Skin epidermis (tissue), 12 donors: ENCODE measurements around the gene CDKN1C.

Source experiments
- H3K27ac ChIP-seq, 21 experiments: fragments of 200-600 bp; sonication (generic) in 11 of 21; one replicate each; pipeline ENCODE4 v1.5.0; 2020; ENCODE audit warnings: mild to moderate bottlenecking in 3 of 21, inconsistent platforms in 2 of 21, moderate library complexity in 2 of 21
- H3K4me3 ChIP-seq, 7 experiments: fragments of 200-600 bp; sonication (generic) in 2 of 7; one replicate each; pipeline ENCODE4 v1.5.0; 2020; ENCODE audit warnings: inconsistent platforms in 2 of 7, mild to moderate bottlenecking in 2 of 7, moderate library complexity in 1 of 7

CDKN1C gene

GRCh38 chr11:2857918-2858317 is 27.7 kb downstream of the CDKN1C start:
- no peak overlapping the region for H3K4me3 ChIP-seq
- no peak overlapping the region for H3K27ac ChIP-seq

DNA sequence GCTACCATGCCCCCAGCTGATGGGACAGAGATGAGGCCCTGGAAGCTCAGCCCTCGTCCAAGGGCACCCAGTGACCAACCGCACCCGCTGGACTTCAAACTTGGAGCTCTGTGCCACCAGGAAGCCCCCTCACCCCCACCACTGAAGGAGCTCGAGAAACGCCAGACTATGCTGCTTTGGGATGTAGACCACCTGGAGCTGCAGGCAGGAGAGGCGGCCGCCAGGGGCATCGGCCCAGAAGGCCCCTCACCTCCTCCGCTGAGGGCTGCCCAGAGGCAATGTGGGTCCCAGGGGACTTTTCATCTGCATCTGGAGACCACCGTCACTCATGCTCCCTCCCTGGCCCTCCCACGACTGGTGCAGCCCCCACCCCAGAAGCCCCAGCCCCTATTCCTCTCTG is 28.3 kb downstream of the CDKN1C start:
- no peak overlapping the region for H3K4me3 ChIP-seq
- H3K27ac ChIP-seq, result no peak overlapping the region

GRCh38 chr11:2855162-2855561 is 30.4 kb downstream of the CDKN1C start:
- Histone ChIP-seq H3K27ac (no peak overlapping the region), H3K4me3 (no peak overlapping the region)

GRCh38 chr11:2853997-2854560 is 31.5 kb downstream of the CDKN1C start:
- H3K4me3 ChIP-seq, result no peak overlapping the region
- no peak overlapping the region for H3K27ac ChIP-seq

DNA sequence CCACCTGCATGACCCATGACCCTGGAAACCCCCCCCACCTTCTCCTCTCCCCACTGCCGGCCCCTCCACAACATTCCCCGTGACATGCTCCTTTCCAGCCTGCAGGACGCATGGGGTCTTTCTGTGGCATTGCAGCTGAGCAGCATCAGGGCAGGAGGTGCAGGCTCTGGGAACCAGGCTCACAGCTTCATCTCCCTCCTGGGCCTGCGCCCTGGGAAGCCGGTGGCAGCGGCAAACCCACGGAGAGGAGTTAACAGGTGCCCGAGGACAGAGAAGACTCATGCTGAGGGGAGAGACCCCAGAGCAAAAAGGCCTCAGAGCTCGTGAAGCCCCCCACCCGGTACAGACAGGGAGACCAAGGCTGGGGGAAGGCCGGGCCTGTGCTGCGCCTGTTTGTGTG is 32.2 kb downstream of the CDKN1C start:
- no peak overlapping the region for H3K27ac ChIP-seq
- H3K4me3 ChIP-seq, result no peak overlapping the region

GRCh38 chr11:2849994-2850770 is 35.4 kb downstream of the CDKN1C start:
- H3K27ac ChIP-seq, result no peak overlapping the region
- no peak overlapping the region for H3K4me3 ChIP-seq

DNA sequence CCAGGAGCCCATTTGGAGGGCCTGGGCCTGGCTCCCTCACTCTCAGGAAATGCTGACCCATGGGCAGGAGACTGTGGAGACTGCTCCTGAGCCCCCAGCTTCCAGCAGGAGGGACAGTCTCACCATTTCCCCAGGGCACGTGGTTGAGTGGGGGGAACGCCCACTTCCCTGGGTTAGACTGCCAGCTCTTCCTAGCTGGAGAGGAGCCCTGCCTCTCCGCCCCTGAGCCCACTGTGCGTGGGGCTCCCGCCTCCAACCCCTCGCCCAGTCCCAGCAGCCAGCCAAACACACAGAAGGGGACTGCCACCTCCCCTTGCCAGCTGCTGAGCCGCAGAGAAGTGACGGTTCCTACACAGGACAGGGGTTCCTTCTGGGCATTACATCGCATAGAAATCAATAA is 37.1 kb downstream of the CDKN1C start:
- no peak overlapping the region for H3K4me3 ChIP-seq
- no peak overlapping the region for H3K27ac ChIP-seq

DNA sequence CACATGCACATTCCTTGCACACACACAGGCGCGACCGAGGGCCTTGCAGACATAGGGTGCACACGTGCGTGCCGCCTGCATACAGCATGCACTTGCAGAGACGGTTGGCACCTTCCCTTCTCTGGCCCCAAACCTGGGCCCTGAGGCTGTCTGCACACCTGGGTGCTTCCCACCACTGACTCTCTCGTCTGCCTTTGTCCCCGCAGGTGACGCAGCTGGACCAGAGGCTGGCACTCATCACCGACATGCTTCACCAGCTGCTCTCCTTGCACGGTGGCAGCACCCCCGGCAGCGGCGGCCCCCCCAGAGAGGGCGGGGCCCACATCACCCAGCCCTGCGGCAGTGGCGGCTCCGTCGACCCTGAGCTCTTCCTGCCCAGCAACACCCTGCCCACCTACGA is 38.0 kb downstream of the CDKN1C start:
- Histone ChIP-seq H3K4me3 (no peak overlapping the region), H3K27ac (no peak overlapping the region)

- H3K27ac ChIP-seq, result no peak overlapping the region
Measured at GRCh38 chr11:2846470-2846869, 39.1 kb downstream of the CDKN1C start.

GRCh38 chr11:2846056-2846455 is 39.5 kb downstream of the CDKN1C start:
- no peak overlapping the region for H3K27ac ChIP-seq
- H3K4me3 ChIP-seq, result no peak overlapping the region

More at GRCh38 chr11:2846470-2846869, 39.1 kb downstream of the CDKN1C start:
- no peak overlapping the region for H3K4me3 ChIP-seq

DNA sequence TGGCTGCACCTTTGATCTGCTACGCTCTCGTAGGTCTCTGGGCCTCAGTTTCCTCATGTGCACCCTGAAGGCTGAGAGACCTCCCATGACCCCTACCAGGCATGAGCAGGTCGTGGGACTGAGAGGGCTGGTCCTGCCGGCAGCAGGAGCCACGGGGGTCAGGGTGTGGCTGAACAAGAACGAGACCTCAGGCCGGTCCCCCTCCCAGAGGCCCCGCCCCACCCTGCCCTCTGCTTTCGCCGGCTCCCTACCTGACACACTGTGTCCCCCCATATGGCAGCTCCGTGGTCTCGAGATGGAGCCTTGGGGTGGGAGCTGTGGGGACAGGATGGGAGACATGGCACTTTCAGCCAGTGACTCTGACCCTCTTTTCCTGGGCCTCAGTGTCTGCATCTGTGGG is 40.6 kb downstream of the CDKN1C start:
- Histone ChIP-seq H3K4me3 (no peak overlapping the region), H3K27ac (no peak overlapping the region)

- Histone ChIP-seq H3K27ac (no peak overlapping the region), H3K4me3 (no peak overlapping the region)
Measured at GRCh38 chr11:2844116-2844842, 41.3 kb downstream of the CDKN1C start.

- Histone ChIP-seq H3K4me3 (no peak overlapping the region), H3K27ac (no peak overlapping the region)
Measured at GRCh38 chr11:2843551-2843950, 42.0 kb downstream of the CDKN1C start.

DNA sequence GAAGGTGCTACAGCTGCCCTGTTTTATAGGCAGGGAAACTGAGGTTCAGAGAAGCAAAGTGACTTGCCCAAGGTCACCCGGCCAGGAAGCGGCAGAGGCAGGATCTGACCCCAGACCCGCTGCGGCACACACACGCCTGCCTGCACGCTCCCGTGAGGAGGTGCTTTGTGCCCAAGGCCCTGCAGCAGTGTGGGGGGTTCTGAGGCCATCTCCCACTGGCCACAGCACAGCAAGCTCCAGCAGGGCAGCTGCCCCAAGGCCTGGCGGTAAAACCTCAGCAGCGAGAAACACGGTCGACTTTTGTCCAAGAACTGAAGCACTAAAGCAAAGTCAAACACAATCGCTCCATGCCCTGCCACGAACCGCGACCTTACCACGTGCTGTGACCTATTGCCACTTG is 42.7 kb downstream of the CDKN1C start:
- no peak overlapping the region for H3K4me3 ChIP-seq
- no peak overlapping the region for H3K27ac ChIP-seq

DNA sequence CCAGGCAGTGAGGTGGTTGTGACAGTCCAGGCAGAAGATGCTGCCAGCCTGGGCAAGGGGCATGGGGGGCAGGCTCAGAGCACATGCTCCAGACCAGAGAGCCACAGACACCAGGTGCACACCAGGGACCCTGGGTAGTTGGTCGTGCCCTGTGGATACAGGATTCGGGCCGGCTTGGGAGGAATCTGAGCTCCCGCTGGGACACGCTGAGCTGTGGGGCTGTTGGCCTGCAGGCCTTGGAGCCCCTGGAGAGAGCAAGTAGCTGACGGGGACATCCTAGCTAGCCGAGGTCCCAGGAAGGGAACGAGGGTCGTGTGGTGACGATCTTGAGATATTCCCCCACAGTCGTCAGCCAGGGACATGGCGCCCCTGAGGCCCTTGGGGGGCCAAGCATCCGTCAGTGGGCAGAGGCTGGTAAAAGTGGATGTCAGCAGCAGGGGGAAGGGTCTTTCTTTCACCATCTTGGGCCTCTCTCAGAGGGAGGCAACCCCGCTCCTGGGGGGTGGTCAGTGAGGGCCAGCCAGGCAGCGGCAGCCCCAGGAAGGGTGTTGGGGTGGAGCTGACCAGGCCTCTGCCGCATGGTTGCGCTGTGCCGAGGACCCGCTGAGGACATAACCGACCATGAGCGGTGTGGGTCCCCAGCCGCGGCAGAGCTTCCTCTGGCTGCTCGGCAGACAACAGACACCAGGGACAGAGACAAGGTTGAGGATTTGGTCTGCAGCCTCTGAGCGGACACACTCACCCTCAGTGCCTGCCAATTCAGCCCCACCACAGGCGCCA is 44.0 kb downstream of the CDKN1C start:
- no peak overlapping the region for H3K27ac ChIP-seq
- H3K4me3 ChIP-seq, result no peak overlapping the region

- H3K27ac ChIP-seq, result no peak overlapping the region
- no peak overlapping the region for H3K4me3 ChIP-seq
Measured at GRCh38 chr11:2839395-2839943, 46.1 kb downstream of the CDKN1C start.

DNA sequence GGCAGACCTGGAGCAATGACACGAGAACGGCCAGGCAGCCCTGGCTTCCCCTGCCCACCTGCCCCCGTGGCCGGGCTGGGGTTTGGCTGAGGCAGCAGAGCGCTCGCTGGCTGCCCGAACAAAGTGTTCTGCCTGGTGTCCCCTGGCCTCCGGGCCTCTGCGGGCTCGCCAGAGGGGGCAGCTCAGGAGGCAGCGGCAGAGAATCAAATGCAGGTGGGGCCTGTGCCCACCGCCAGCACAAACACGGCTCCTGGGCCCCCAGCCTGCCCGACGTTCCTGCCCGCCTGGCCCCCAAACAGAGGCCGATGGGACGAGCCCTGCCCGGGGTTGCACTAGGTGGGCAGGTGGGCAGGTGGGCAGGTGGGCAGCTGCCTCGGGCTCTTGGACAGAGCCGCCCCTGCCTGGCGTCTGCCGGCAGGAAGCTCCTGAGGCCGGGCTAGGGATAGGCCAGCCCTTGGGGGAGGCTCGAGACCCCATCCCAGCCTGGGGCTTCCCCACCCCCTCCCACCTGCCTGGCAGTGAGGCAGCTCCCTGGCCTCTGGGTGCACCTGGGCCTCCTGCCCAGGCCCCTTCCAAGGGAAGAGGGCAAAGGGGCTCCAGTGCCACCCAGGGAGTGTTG is 46.8 kb downstream of the CDKN1C start:
- no peak overlapping the region for H3K4me3 ChIP-seq
- H3K27ac ChIP-seq, result no peak overlapping the region

DNA sequence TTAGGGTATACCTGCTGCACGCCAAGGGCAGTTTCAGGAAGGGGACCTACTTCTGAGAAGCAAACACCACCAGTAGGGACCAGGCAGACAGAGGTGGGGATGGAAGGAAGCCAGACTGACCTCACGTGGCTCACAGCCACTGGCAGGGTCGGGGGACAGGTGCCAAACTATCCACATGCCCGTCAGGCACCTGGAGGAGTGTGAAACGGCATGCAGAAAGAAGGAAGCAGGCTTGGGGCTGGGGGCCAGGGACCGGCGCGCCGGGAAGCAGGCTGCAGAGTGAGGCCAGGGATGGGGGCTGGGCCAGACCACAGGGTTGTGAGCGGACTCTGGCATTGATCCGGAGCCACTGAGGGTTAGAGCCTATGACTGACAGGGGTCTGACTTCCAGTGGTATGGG is 47.5 kb downstream of the CDKN1C start:
- no peak overlapping the region for H3K4me3 ChIP-seq
- H3K27ac ChIP-seq, result no peak overlapping the region

GRCh38 chr11:2837651-2838050 is 47.9 kb downstream of the CDKN1C start:
- Histone ChIP-seq H3K4me3 (no peak overlapping the region), H3K27ac (no peak overlapping the region)
